PC-9 (cell line): ENCODE results near the gene MTHFD1L.

Source experiments
- EZH2 ChIP-seq: fragments of 200-600 bp; sonication (generic); IDR thresholded peaks from 2 replicates; pipeline ENCODE4 v1.8.0; 2017; ENCODE audit warnings: antibody characterized with exemption, low read depth
- TF ChIP-seq, protein P1 (sequence below): fragments of 200-600 bp; sonication (generic); conservative IDR thresholded peaks from 2 replicates; pipeline ENCODE4 v1.6.1; 2017; ENCODE audit warnings: mixed run types, antibody characterized with exemption, mild to moderate bottlenecking, moderate library complexity

DNA sequence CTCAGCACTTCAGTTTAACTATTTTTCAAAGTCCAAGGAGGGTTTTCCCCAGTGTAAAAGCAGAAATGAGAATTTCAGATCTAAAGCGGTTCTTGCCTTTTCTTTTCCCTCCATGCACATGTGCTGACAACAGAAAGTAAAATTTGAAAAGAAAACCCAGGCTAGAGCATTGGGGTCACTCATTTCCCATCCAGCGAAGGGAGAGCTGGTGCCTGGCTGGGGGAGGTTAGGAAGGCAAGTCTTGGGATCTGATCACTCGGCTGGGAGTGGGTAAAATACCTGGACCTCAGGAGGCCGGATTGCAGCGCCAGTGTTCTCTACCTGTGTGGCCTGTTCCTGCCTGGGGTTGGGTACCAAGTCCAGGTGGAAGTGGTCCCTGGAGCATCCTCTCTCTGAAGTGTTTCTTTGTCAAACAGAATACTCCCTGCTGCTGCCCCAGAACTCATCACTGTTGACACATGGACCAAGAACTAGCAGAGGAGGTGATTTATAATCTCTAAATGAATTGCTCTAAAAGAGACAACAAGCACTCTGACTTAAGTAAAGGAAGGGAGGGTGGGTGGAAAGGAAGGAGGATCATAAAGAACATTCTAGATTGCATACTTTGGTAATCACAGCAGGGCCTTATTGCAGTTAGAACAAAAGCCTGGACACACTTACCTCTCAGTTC, 136.0 kb downstream of the MTHFD1L start:
- TF ChIP-seq, protein P1, sequence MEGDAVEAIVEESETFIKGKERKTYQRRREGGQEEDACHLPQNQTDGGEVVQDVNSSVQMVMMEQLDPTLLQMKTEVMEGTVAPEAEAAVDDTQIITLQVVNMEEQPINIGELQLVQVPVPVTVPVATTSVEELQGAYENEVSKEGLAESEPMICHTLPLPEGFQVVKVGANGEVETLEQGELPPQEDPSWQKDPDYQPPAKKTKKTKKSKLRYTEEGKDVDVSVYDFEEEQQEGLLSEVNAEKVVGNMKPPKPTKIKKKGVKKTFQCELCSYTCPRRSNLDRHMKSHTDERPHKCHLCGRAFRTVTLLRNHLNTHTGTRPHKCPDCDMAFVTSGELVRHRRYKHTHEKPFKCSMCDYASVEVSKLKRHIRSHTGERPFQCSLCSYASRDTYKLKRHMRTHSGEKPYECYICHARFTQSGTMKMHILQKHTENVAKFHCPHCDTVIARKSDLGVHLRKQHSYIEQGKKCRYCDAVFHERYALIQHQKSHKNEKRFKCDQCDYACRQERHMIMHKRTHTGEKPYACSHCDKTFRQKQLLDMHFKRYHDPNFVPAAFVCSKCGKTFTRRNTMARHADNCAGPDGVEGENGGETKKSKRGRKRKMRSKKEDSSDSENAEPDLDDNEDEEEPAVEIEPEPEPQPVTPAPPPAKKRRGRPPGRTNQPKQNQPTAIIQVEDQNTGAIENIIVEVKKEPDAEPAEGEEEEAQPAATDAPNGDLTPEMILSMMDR = no peak
- TF ChIP-seq EZH2 = no peak
